DMS53 treated with DMSO at 0.1 percent for 48 hours (cell line): ENCODE measurements around the gene SHFL.

Experiments
- DNase-seq: peaks from one replicate; lab custom pipeline; 2025; ENCODE audit not compliant: unreplicated experiment; lab: John Stamatoyannopoulos, UW

The SHFL gene

GRCh38 chr19:10085641-10086590 lies at the start of gene SHFL:
Gene SHFL, plus strand, starts transcription at chr19:10086317. Its CDS starts 111 bp downstream, at chr19:10086428.
- no peak for DNase-seq

DNA sequence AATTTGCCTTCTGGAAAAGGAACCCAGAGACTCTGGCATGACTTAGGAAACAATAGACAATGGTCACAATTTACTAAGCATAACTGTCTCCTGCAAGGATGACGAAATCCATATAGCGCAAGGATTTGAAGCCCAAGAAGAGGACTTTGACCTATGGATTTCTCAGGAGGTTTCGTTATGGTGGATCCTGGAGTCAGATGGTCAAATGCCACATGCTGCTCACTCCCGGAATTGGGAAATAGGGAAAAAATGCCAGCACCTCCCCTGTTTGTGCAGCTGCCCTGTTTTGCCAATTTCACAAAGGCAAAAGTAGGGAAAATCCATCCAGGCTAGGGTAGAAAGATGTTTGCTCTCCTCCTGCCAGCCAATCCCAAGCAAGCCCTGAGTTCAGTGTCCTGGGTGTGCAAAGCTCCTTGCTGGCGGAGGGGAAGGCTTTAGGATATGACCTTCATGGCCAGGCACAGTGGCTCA lies 49.5 kb upstream of the SHFL start:
- DNase-seq: no peak

- no peak for DNase-seq
Observed at GRCh38 chr19:10037367-10037766, 48.8 kb upstream of the SHFL start.

- DNase-seq: no peak
Observed at GRCh38 chr19:10037809-10038208, 48.3 kb upstream of the SHFL start.

DNA sequence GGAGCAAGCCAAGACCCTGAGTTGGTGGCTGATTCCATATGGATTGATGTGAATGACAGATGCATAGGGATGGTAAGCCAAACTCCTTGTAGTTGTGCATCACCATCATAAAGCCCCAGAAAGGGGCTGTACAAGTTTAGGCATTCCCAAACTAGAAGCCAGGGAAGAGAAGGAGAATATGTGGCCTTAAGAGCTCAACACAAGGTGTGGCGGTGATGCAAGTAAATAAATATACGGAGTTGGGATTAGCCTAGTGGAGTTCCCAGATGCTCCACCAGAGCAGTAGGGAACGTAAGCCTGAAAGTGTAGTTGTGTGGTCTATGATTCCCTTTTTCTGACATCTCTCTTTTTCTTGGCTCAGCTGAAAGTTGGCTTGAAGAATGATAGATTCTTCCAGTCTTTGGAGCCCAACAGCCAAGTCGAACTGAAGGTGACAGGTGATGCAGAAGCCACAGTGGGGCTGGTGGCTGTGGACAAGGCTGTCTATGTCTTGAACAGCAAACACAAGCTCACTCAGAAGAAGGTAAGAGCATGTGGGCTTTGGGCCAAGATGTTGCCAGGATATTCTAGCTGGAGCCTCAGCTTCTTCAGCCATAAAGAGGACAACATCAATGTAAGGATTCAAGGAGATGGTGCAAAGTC lies 42.7 kb upstream of the SHFL start:
- DNase-seq: no peak

DNA sequence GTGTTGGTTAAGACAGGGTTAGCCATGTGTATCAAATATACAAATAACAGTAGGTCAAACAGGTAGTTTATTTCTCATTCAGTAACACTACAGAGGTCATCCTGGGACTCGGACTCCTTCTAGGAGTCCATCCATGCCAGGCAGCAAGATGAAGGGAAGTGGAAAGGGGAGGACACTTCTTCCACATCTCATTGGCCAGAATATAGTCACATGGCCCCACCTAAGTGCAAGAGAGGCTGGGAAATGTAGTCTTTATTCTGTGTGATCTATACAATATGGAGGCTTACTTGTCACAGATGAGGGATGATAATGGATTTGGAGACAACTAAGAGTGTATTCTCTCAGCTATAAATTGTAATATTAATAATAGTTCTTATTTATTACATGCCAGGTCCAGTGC lies 41.7 kb upstream of the SHFL start:
- no peak for DNase-seq

- no peak for DNase-seq
Observed at GRCh38 chr19:10045371-10045770, 40.7 kb upstream of the SHFL start.

DNA sequence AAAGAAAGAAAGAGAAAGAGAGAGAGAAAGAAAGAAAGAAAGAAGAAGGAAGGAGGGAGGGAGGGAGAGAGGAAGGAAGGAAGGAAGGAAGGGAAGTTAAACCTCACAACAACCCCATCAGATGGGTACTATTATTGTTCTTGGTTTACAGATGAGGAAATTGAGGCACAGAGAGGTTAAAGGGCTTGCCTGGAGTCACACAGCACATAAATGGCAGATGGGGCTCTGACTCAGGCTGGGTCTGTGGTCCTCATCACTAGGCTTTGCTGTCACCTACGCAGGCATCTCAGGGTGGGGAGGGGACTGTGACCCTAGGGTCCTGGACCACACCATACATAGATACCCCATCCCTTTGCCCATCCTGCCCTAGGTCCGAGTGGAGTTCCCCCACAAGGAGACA lies 36.5 kb upstream of the SHFL start:
- no peak for DNase-seq

- no peak for DNase-seq
Observed at GRCh38 chr19:10052602-10053360, 33.3 kb upstream of the SHFL start.

DNA sequence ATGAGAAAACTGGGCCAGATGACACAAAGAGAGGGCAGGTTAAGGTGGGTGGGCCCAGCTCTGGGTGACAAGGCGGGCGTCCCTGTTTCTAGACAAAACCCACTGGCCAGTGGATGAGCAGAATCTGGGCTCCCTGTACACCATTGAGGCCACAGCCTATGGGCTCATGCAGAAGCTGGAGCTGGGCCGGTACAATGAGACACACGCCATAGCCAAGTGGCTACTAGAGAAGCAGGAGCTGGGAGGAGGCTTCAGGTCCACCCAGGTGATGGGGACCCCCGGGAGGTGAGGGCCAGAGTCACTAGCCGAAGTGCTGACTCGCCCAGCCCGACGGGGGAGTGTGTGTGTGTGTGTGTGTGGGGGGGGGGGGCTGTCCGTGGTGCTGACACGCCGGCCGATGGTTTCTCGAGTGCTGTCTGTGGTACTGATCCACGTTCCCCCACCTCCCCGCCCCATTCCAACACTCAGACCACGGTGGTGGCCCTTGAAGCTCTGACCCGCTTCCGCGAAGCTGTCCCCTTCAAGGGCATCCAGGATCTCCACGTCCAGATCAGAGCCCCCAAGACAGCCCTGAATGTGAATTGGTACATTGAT lies 24.3 kb upstream of the SHFL start:
- DNase-seq: no peak

GRCh38 chr19:10068205-10068604 lies 17.9 kb upstream of the SHFL start:
- no peak for DNase-seq

GRCh38 chr19:10069046-10069445 lies 17.1 kb upstream of the SHFL start:
- no peak for DNase-seq

DNA sequence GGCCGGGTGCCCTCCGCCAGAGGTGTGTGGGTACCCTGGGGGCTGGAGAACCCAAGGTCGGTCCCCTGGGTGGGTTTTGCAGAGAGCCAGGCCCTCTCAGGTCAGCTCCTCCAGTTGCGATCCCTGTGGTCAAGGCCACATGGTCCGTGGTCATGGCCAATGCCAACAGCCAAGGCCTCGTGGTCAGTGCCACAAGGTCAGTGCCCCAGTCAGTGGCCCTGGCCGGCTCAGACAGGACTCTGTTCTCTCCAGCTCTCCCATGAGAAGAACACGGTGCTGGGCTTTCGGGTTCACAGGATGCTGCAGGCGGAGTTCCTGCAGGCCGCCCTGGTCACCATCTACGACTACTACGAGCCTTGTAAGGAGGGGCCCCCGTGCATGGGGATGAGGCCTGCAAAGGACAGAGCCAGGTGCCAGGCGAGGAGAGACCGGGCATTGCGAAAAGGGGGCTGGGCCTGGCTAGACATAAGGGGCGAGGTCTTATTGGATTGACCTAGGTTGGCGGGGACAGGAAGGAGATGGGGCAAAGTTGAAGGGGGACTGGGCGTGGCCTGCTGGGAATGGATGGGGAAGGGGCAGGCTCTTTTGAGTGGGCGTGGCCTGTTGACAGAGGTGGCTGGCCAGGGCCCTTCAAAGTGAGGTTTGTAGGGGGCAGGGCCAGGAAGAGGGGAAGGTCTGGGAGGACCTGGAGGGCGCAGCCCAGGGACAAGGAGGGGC lies 15.2 kb upstream of the SHFL start:
- DNase-seq: no peak

DNA sequence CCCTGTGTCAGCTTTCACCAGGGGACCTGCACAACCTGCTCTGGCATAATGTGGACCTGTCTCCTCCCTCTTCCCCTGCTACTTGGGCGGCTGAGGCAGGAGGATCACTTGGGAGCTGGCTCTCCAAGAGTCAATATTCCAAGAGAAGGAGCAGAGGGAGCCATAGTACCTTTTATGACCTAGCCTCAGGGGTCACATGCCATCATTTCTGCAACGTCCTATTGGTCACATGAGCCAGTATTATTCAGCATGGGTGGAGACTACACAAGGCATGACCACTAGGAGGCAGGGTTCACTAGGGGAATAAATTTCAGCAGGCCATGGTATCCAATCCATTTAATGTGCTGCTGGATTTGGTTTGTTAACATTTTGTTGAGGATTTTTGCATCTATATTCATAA lies 12.0 kb upstream of the SHFL start:
- DNase-seq: no peak

DNA sequence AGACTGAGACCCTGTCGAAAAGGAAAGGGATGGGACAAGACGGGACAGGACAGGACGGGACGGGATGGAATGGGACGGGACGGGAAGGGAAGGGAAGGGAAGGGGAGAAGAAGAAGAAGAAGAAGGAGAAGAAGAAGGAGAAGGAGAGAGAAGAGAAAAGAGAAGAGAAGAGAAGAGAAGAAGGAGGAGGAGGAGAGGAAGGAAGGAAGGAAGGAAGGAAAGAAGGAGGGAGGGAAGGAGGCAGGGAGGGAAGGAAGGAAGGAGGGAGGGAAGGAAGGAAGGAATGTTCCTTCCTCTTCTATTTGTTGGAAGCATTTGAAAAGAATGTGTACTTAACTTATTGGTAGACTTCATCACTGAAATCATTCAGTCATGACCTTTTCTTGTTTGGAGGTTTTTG lies 9.6 kb upstream of the SHFL start:
- no peak for DNase-seq

- DNase-seq: no peak
Observed at GRCh38 chr19:10078329-10078728, 7.8 kb upstream of the SHFL start.

GRCh38 chr19:10079031-10079453 lies 7.1 kb upstream of the SHFL start:
- no peak for DNase-seq

- no peak for DNase-seq
Observed at GRCh38 chr19:10083911-10084310, 2.2 kb upstream of the SHFL start.

GRCh38 chr19:10084803-10085202 lies 1.3 kb upstream of the SHFL start:
- DNase-seq: no peak

GRCh38 chr19:10086591-10087192 lies 575 bp downstream of the SHFL start:
- no peak for DNase-seq
